CD4-positive, CD25-positive, alpha-beta regulatory T cell (primary cell): ENCODE data around the gene TBATA. TPM values are rescaled to one million over a fixed set of nuclear protein-coding genes. Genes with fewer than 3 reads are reported as not detected.

Source experiments
- ATAC-seq, 2 donors: fragments of 150-1000 bp; cut with Tn5 transposase; one replicate each; pipeline ENCODE4 v1.10.0; 2021; ENCODE audit warnings: low read depth in 2 of 2, moderate number of reproducible peaks in 2 of 2, moderate library complexity in 1 of 2
- DNase-seq, 3 donors: peaks; one replicate each; pipeline versions ENCODE4 v3.0.0 to v3.0.0-alpha.2; 2012 to 2022; ENCODE audit warnings: mixed read lengths in 1 of 3
- H3K27ac ChIP-seq: one replicate; pipeline ENCODE4 v1.7.0; 2013; ENCODE audit warnings: mild to moderate bottlenecking, low read length; ENCODE audit not compliant: insufficient read depth, poor library complexity, severe bottlenecking
- H3K27me3 ChIP-seq: one replicate; pipeline ENCODE4 v1.7.0; 2013; ENCODE audit warnings: low read length; ENCODE audit not compliant: control insufficient read depth, insufficient read depth
- H3K36me3 ChIP-seq: one replicate; pipeline ENCODE4 v1.7.0; 2013; ENCODE audit warnings: mild to moderate bottlenecking, low read length, moderate library complexity; ENCODE audit not compliant: control insufficient read depth, insufficient read depth
- H3K4me1 ChIP-seq: 2 replicates; pipeline ENCODE4 v1.7.0; 2013; ENCODE audit warnings: mild to moderate bottlenecking, low read length; ENCODE audit not compliant: insufficient read depth, control insufficient read depth, poor library complexity, severe bottlenecking
- H3K4me3 ChIP-seq: one replicate; pipeline ENCODE4 v1.7.0; 2013; ENCODE audit warnings: low read depth, mild to moderate bottlenecking, low read length, moderate library complexity
- H3K9me3 ChIP-seq, 2 experiments: 1 replicate in 1 of 2; 2 replicates in 1 of 2; pipeline ENCODE4 v1.7.0; 2013; ENCODE audit warnings: low read length in 2 of 2, mild to moderate bottlenecking in 1 of 2, moderate library complexity in 1 of 2; ENCODE audit not compliant: control insufficient read depth in 2 of 2
- H3K27ac Mint-ChIP-seq, 3 donors: one replicate each; pipeline ENCODE4 v1.8.0; 2020 to 2022; ENCODE audit warnings: mild to moderate bottlenecking in 3 of 3, mixed read lengths in 3 of 3, moderate library complexity in 2 of 3
- H3K27me3 Mint-ChIP-seq: one replicate; pipeline ENCODE4 v1.8.0; 2022; ENCODE audit warnings: mild to moderate bottlenecking, mixed read lengths
- H3K36me3 Mint-ChIP-seq: one replicate; pipeline ENCODE4 v1.8.0; 2020; ENCODE audit warnings: mixed read lengths
- H3K4me1 Mint-ChIP-seq, 4 donors: one replicate each; pipeline ENCODE4 v1.8.0; 2020 to 2022; ENCODE audit warnings: mixed read lengths in 4 of 4, mild to moderate bottlenecking in 1 of 4
- H3K4me3 Mint-ChIP-seq, 4 donors: one replicate each; pipeline ENCODE4 v1.8.0; 2020 to 2022; ENCODE audit warnings: mild to moderate bottlenecking in 4 of 4, mixed read lengths in 4 of 4, moderate library complexity in 3 of 4
- H3K9me3 Mint-ChIP-seq, 7 donors: one replicate each; pipeline ENCODE4 v1.8.0; 2020 to 2022; ENCODE audit warnings: mixed read lengths in 7 of 7, mild to moderate bottlenecking in 3 of 7, moderate library complexity in 2 of 7
- polyA plus RNA-seq, 4 donors: library from polyadenylated mRNA; unstranded; fragments of 300-500 nt; fragmentation: Illumina TruSeq; gene quantifications; one replicate each; pipeline ENCODE4 v1.2.3, GENCODE V29; 2021
- total RNA-seq: library from RNA; stranded (reverse); gene quantifications from one replicate; pipeline ENCODE4 v1.2.3, GENCODE V29; 2022

Gene TBATA
- total and polyA plus RNA-seq, 5 donors from 2014 or later: not detected

DNA sequence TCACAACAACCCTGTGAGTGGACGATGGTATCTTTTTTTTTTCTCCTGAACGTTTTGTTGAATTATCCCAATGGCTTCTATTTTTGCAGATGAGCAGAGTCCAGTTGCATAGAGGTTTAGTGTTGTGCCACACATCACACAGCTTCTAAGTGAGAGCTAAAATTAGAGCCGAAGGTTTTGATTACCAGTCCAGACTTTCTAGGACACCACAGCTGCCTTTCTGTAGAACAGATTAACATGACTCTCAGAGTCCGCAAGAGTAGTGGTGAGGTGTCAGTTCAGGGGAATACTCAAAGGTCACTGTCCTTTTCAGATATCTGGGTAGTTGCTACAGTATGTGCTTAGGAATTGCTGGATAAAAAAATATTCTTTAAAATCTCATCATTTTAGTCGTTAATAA lies 44.4 kb upstream of the TBATA start:
- Mint-ChIP-seq H3K4me3 (no peak overlapping the region), H3K36me3 (peaks cover 32% of the 10 kb centered on the region), H3K27ac (no peak overlapping the region), H3K4me1 (peaks cover 10 to 26% (median 16%) of the 10 kb centered on the region in 4 donors), H3K27me3 (no peaks in the 10 kb centered on the region), H3K9me3 (no peaks in the 10 kb centered on the region)
- H3K4me3 ChIP-seq: no peak overlapping the region
- H3K27me3 ChIP-seq: no peaks in the 10 kb centered on the region
- no peaks in the 10 kb centered on the region for H3K4me1 ChIP-seq
- no peaks in the 10 kb centered on the region for H3K9me3 ChIP-seq
- no peak for ATAC-seq
- peaks cover 12% of the 10 kb centered on the region for H3K36me3 ChIP-seq
- no peak for DNase-seq
- H3K27ac ChIP-seq: no peak overlapping the region

DNA sequence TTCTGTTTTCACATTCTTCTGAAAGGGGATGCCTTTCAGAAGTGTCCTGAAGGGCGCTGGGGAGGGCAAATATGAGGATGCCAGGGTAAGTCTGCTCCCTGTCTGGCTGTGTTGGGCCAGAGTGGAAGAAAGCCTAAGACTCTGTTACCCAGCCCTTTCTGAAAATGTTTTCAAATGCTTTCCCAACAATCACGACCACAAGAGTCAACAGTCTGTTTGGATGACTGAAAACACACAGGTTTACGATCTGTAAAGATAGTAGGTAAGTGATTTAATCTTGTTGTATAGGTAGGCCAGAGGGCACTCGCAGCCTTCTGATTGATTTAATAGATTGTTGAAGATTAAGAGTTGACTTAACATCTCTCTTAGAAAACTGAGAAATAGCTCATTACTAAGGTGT lies 43.7 kb upstream of the TBATA start:
- no peak overlapping the region for H3K27ac Mint-ChIP-seq

DNA sequence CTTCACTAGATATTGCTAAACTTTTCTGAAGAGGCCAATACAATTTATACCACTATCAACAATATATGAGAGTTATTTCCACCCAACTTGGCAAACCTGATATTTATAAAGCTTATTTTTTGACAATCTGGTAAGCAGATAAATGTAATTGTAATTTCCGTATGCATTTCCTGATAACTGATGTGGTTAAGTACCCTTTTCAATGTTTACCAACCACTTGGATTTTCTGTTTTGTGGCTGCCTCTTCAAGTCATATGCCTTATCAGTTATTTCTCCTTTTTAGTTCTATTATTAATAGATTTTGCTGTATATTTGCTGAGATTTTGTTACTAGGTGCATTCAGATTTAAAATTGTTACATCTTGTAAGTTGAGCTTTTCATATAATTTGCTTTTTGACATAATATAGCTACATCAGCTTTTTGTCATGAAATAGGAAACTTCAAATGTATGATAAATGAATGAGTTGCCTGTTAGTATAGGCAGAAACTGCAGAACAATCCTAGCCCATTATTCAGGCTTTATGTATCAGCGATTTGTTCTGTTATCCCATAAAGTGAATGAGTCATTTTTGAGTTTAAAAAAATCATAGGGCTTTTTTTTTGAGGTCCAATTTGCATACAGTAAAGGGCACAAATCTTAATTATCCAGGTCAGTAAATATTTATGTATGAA lies 42.0 kb upstream of the TBATA start:
- DNase-seq (no peak), ATAC-seq (no peak)
- Histone ChIP-seq H3K27ac (no peak overlapping the region), H3K36me3 (peaks cover 14% of the 10 kb centered on the region), H3K9me3 (no peaks in the 10 kb centered on the region), H3K4me3 (no peak overlapping the region), H3K27me3 (no peaks in the 10 kb centered on the region), H3K4me1 (no peaks in the 10 kb centered on the region)
- H3K27me3 Mint-ChIP-seq: no peaks in the 10 kb centered on the region
- no peaks in the 10 kb centered on the region for H3K9me3 Mint-ChIP-seq
- peaks cover 27% of the 10 kb centered on the region for H3K36me3 Mint-ChIP-seq
- H3K27ac Mint-ChIP-seq: no peak overlapping the region
- H3K4me1 Mint-ChIP-seq: peaks cover 6 to 19% (median 14%) of the 10 kb centered on the region in 4 donors
- H3K4me3 Mint-ChIP-seq: no peak overlapping the region

More for the DNA sequence above, 43.7 kb upstream of the TBATA start:
- H3K4me3 Mint-ChIP-seq: no peak overlapping the region
- H3K9me3 Mint-ChIP-seq: no peaks in the 10 kb centered on the region
- H3K27me3 ChIP-seq: no peaks in the 10 kb centered on the region
- H3K9me3 ChIP-seq: no peaks in the 10 kb centered on the region
- H3K4me1 ChIP-seq: no peaks in the 10 kb centered on the region
- H3K27me3 Mint-ChIP-seq: no peaks in the 10 kb centered on the region
- no peak for ATAC-seq
- no peak overlapping the region for H3K27ac ChIP-seq
- H3K4me3 ChIP-seq: no peak overlapping the region
- H3K4me1 Mint-ChIP-seq: peaks cover 10 to 26% (median 18%) of the 10 kb centered on the region in 4 donors
- no peak for DNase-seq
- peaks cover 12% of the 10 kb centered on the region for H3K36me3 ChIP-seq
- H3K36me3 Mint-ChIP-seq: peaks cover 25% of the 10 kb centered on the region

DNA sequence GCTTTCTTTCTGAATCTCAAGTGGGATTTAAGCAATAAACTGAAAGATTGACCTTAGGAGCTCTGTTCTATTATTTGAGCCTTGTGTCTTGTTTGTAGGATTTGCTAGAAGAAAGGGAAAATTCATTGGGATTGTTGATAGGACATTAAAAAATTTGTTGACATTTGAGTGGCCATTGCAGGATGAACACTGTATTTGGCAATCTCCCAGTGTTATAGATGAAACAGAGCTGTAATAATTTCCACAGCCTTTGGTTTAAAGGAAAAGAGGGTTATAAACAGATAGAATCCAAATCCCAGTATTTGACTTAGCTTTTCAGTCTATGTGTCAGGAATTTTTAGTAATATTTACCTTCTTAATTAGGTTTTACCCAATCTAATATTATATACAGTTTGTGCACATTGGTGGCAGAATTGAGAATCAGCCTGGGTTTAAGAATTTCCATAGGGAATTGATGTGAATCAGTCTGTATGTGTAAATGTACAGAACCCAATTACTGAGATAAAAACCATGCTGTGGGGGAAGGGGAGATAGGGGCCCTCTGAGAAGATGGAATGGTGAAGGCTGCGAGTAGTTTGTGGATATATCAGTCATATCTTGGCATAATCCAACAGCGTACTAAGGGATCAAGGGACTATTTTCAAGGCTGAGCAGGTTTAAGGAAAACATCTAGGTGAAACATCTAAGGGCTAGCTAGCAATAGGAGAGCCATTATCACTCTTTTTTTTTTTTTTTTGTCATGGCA lies 37.1 kb upstream of the TBATA start:
- no peaks in the 10 kb centered on the region for H3K9me3 Mint-ChIP-seq
- H3K36me3 ChIP-seq: peaks cover 16% of the 10 kb centered on the region
- H3K9me3 ChIP-seq: no peaks in the 10 kb centered on the region
- H3K4me1 Mint-ChIP-seq: peaks cover 19 to 58% (median 38%) of the 10 kb centered on the region in 4 donors
- H3K27me3 Mint-ChIP-seq: no peaks in the 10 kb centered on the region
- no peaks in the 10 kb centered on the region for H3K4me1 ChIP-seq
- H3K27ac ChIP-seq: no peak overlapping the region
- peaks cover 23% of the 10 kb centered on the region for H3K36me3 Mint-ChIP-seq
- no peaks in the 10 kb centered on the region for H3K27me3 ChIP-seq
- H3K4me3 Mint-ChIP-seq: no peak overlapping the region
- peak overlapping the region in 2 of 3 donors; percentile 27 to 55 for H3K27ac Mint-ChIP-seq
- no peak overlapping the region for H3K4me3 ChIP-seq
- ATAC-seq: no peak
- no peak for DNase-seq

DNA sequence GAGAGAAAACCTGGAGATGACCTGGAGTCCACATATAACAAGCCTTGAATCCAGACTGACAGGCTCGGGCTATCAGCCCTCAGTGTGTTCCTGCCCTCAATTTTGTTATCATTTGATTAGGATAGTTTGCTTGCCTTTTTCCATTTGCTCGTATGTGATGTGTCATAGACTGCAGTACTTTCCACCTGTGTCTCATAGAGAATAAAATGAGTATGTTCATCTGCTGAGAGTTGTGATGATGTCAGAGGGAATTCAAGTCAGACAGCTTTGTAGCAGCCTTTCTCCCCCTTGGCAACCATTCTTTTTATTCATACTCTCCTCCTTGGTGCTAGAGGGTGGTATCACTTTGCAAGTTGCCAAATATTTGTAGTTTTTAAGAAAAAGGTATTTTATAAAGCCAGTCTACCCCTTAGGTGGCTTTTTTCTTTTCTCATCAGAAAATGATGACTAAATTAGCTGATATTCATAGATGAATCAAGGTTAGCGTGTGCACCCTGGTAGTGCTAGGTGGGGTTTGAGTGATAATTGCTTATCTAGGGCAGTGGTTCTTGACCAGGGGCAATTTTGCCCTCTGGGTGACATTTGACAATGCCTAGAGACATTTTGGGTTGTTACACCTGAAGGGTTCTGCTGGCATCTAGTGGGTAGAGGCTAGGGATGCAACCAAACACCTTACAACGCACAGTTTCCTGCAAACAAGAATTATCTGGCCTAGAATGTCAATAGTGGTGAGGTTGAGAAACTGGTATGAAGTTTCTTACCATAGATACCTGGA lies 36.0 kb upstream of the TBATA start:
- ATAC-seq (no peak), DNase-seq (peak in 1 of 3 donors; percentile 6)
- Histone ChIP-seq H3K9me3 (no peaks in the 10 kb centered on the region), H3K36me3 (peaks cover 16% of the 10 kb centered on the region), H3K4me1 (peaks cover 6% of the 10 kb centered on the region), H3K27ac (no peak overlapping the region), H3K27me3 (no peaks in the 10 kb centered on the region), H3K4me3 (no peak overlapping the region)
- Mint-ChIP-seq H3K27ac (no peak overlapping the region), H3K27me3 (no peaks in the 10 kb centered on the region), H3K36me3 (peaks cover 20% of the 10 kb centered on the region), H3K4me3 (peak overlapping the region in 1 of 4 donors; percentile 24), H3K9me3 (no peaks in the 10 kb centered on the region), H3K4me1 (peaks cover 14 to 61% (median 44%) of the 10 kb centered on the region in 4 donors)

DNA sequence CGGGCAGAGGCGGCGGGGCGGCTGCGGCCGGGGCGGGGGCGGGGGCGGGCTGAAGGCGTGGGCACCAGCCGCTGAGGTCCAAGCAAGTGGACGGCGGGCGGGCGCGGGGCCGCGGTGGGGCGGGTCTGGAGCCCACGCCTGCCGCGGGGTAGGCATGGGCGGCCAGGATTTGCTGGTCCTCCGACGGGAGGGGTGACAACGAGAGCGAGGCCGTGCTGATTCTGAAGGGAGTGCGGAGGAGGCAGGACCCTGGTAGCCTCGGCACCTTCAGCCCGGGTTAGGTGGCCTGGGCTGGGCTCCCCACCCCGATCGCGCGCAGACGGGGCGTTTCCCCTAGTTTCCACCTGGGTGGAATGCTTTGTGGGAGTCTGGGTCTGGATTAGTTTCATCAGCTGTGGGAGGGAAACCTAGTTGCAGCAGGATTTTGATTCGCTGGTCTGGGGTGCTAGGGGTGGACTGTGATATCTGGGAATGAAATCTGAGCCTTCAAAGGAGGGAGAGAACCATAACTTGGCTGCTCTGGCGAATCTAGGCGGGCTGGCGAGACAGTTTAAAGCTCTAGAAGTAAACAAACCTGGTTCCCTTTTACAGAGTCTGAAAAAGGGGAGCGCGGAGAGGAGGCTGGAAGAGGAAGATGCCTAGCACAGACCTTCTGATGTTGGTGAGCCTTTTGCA lies 31.2 kb upstream of the TBATA start:
- Histone ChIP-seq H3K27ac (peak overlapping the region; percentile 51), H3K4me1 (peaks cover 15% of the 10 kb centered on the region), H3K36me3 (peaks cover 4% of the 10 kb centered on the region), H3K9me3 (no peaks in the 10 kb centered on the region), H3K27me3 (no peaks in the 10 kb centered on the region), H3K4me3 (peak overlapping the region; percentile 75)
- no peaks in the 10 kb centered on the region for H3K27me3 Mint-ChIP-seq
- H3K4me1 Mint-ChIP-seq: peaks cover 10 to 56% (median 37%) of the 10 kb centered on the region in 4 donors
- DNase-seq (peak; percentile 22 to 38 (median 34)), ATAC-seq (peak; percentile 20 to 28)
- peak overlapping the region; percentile 80 to 94 (median 88) for H3K27ac Mint-ChIP-seq
- H3K36me3 Mint-ChIP-seq: peaks cover 16% of the 10 kb centered on the region
- H3K9me3 Mint-ChIP-seq: no peaks in the 10 kb centered on the region
- peak overlapping the region; percentile 88 to 92 (median 90) for H3K4me3 Mint-ChIP-seq

DNA sequence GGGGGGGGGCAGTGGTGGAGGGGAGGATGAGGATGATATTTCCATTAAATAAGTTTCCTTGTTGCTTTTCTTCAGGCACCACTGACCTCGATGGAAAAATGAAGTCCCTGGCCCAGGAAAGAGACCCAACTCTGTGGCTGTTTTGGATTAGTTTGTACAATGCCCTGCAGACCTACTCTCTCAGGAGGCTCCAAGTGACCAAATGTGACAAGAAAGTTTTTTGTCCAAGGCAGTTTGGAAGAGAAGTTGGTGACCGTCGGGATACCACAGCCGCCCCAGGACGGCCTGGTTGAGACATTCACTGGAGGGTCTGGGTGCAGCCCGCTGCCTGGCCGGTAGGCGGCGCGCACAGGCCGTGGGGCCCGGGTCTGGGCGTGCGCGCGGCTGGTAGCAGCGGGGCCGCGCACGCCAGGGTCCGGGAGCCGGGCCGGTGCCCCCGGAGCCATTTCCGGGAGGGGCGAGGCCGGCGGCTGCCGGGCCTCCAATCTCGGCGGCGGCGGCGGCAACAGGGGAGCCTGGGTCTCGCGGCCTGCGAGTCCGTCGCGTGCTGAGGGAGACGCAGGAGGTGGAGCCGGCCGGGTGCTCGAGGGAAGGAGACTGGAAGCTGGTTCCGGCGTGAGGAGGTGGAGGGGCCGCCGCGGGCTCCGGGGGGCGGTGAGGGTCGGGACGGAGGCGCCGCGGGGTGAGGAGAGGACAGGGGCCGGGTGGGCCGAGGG lies 30.5 kb upstream of the TBATA start, which contains the start of gene SGPL1:
SGPL1 (plus strand) TSS at position 445 of the 716 bp plus-strand sequence. CDS start 906 bp downstream, outside the sequence.
- H3K4me3 ChIP-seq: peak within 1 kb of the TSS; percentile 79
- H3K27me3 ChIP-seq: no peaks in the 10 kb centered on the region
- H3K9me3 Mint-ChIP-seq: no peaks in the 10 kb centered on the region
- no peaks in the 10 kb centered on the region for H3K27me3 Mint-ChIP-seq
- peak within 1 kb of the TSS; percentile 55 for H3K27ac ChIP-seq
- peak within 1 kb of the TSS; percentile 92 to 94 (median 94) for H3K27ac Mint-ChIP-seq
- no peaks in the 10 kb centered on the region for H3K36me3 ChIP-seq
- no peaks in the 10 kb centered on the region for H3K9me3 ChIP-seq
- H3K4me1 Mint-ChIP-seq: peaks cover 5 to 51% (median 31%) of the 10 kb centered on the region in 4 donors
- peak; percentile 97 to 98 for ATAC-seq
- peak; percentile 74 to 85 (median 84) for DNase-seq
- H3K4me3 Mint-ChIP-seq: peak within 1 kb of the TSS; percentile 88 to 92 (median 90)
- peaks cover 10% of the 10 kb centered on the region for H3K36me3 Mint-ChIP-seq
- H3K4me1 ChIP-seq: peaks cover 15% of the 10 kb centered on the region
